HG02973 (cell line): ENCODE results near the gene C12orf76.
"Not testable (repeated sequence)": the region's sequence is repeated elsewhere in the genome, so short reads cannot be mapped to it uniquely, and the experiment has no call there.

Experiments used
- ATAC-seq: cut with Tn5 transposase; IDR thresholded peaks from one replicate; pipeline ENCODE4 v1.9.1; 2021; ENCODE audit warnings: moderate library complexity; ENCODE audit not compliant: unreplicated experiment

Gene C12orf76

GRCh38 chr12:110023059-110023980 lies 25.0 kb downstream of the C12orf76 start:
- ATAC-seq: no peak

DNA sequence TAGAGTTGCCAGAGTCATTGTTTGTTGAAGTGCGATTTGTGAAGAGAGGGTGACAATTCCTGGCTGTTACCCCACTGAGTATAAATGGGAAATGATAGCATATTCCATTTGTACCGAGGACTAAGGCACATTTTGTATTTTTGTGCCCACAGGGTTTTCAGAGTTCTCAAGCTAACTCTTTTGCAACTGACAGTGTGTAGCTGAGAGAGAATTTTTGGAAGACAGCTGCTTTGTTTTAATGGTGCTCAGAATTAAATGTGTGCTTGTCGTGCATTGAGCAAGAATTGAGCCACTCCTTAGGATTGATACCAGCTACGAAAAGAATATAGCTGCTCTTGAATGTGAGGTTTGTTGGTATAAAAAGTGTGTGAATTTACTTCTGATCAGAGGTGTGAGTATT lies 27.4 kb downstream of the C12orf76 start:
- no peak for ATAC-seq

DNA sequence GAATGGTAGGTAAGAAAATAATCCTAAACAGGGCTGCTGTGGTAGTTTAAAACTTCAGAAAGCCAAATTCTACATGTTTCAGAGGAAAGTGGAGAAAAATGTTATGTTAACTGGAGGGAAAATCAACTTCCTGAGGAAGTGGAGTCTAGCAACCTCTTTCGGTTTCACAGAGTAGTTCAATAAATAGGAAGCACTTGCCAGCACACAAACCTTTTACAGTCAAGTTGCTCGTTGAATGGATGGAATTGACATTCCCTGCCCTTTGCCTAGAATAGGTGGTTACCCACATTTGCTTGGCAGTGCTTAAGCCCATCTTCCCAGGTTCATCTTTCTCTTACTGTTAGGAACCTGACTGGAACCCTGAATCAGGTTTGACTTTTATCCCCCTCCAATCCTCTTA lies 33.2 kb downstream of the C12orf76 start:
- no peak for ATAC-seq

- no peak for ATAC-seq
Measured at GRCh38 chr12:110012659-110013058, 35.7 kb downstream of the C12orf76 start.

DNA sequence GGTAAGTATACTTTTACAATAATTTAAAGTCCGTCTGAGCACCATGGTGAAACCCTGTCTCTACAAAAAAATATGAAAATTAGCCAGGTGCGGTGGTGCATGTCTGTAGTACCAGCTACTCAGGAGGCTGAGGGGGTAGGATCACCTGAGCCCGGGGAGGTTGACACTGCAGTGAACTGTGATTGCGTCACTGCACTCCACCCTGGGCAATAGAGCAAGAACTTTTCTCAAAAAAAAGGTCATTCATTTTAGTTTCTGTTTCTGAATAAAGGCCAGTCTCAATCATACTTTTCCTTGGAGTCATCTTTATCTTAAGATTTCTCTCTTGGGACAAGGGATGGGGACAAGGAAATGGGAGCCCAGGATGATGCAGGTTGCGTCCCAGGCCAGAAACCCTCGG lies 36.2 kb downstream of the C12orf76 start:
- ATAC-seq: peak; percentile 45

GRCh38 chr12:110010853-110011723 lies 37.2 kb downstream of the C12orf76 start:
- ATAC-seq: peak; percentile 42

DNA sequence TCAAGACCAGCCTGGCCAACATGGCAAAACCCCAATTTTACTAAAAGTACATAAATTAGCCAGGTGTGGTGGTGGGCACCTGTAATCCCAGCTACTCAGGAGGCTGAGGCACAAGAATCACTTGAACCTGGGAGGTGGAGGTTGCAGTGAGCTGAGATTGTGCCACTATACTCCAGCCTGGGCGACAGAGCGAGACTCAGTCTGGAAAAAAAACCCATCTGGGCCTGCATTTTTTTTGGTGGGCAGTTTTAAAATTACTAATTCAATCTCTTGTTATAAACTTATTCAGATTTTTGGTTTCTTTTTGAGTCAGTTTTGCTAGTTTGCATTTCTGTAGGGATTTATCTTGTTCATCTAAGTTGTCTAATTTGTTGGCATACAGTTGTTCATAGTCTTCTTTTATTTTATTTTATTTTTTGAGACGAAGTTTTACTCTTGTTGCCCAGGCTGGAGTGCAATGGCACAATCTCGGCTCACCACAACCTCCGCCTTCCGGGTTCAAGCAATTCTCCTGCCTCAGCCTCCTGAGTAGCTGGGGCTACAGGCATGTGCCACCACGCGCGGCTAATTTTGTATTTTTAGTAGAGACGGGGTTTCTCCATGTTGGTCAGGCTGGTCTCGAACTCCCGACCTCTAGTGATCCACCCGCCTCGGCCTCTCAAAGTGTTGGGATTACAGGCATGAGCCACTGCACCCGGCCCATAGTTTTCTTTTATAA lies 39.5 kb downstream of the C12orf76 start:
- not testable (repeated sequence) for ATAC-seq

- ATAC-seq: no peak
Measured at GRCh38 chr12:110007881-110008280, 40.4 kb downstream of the C12orf76 start.

- ATAC-seq: no peak
Measured at GRCh38 chr12:110006115-110006514, 42.2 kb downstream of the C12orf76 start.

DNA sequence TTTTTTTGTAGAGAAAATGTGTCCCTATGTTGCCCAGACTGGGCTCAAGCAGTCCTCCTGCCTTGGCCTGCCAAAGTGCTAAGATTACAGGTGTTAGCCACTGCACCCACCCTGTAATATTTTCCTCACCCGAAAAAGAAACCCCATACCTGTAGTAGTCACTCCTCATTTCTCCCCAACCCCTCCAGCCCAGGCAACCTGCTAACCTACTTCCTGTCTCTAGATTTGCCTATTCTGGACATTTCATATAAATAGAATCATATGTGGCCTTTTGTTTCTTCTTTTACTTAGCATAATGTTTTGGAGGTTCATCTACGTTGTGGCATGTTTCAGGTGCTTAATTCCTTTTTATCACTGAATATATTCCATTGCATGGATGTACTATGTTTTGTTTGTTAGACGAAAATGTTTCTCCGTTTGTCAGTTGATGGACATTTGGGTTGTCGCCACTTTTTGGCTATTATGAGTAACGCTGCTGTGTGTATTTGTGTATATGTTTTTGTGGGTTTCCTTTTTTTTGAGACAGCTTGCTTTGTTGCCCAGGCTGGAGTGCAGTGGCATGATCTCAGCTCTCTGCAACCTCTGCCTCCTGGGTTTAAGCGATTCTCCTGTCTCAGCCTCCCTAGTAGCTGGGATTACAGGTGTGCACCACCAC lies 42.9 kb downstream of the C12orf76 start:
- ATAC-seq: peak; percentile 42

DNA sequence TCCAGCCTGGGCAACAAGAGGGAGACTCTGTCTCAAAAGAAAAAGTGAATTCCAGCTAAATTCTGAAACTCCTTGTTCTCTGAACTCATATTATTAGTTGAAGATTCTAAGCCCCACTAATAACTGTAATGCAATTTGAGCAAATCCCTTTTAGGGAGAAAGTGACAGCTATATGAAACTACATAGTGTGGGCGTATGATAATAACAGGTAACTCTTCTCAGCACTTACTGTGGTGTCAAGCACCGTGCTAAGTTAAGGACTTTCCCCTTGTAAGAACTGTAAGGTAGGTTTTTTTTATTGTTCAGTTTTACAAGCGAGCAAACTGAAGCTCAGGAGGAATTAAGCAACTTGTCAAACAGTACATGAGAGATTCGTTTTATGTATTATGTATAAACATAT lies 43.7 kb downstream of the C12orf76 start:
- peak; percentile 49 for ATAC-seq

- ATAC-seq: no peak
Measured at GRCh38 chr12:110002676-110003515, 45.4 kb downstream of the C12orf76 start.

DNA sequence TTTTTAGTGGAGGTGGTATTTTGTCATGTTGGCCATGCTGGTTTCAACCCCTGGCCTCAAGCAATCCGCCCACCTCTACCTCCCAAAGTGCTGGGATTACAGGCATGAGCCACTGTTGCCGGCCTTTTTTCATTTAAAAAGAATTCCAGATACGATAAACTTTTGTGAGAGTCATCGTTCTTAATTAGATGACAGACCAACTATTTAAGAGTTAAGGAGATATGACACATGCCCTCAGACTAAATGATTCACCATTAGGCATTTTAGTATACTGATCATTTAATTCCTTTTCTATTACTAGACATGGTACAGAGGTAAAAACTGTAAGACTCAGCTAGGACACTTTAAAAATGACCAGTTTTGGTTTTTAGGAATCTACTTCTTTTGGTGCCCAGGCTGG lies 46.7 kb downstream of the C12orf76 start:
- ATAC-seq: no peak

DNA sequence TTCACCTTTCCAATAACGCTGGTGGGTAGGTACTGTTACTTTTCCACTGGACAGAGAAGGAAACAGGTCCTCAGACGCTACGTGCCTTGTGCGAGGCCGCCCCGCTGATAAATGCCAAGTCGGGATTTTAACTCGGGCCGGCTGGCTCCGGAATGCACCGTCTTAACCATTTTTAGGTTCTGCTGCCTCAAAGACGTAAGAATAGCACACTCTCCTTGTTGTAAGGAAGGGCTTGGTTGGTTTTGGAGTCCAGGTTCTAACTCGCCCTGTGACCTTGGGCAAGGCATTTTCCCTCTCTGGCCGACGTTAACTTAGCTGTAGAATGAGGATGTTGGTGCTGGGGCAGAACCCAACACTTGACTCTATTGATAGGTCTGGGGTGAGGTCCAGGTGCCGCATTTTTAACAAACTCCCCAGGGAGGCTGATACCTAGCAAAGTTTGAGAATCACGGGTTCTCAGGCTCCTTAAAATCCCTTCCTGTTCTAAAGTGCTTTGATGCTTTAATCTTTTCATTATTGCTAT lies 48.3 kb downstream of the C12orf76 start:
- ATAC-seq: no peak

GRCh38 chr12:109999649-109999971 lies 48.7 kb downstream of the C12orf76 start:
- ATAC-seq: no peak

GRCh38 chr12:109998904-109999648 lies 49.2 kb downstream of the C12orf76 start, which contains the start of gene ANKRD13A:
TSS of gene ANKRD13A (plus strand) at chr12:109999430. CDS start at chr12:109999689, 259 bp downstream.
- no peak for ATAC-seq

DNA sequence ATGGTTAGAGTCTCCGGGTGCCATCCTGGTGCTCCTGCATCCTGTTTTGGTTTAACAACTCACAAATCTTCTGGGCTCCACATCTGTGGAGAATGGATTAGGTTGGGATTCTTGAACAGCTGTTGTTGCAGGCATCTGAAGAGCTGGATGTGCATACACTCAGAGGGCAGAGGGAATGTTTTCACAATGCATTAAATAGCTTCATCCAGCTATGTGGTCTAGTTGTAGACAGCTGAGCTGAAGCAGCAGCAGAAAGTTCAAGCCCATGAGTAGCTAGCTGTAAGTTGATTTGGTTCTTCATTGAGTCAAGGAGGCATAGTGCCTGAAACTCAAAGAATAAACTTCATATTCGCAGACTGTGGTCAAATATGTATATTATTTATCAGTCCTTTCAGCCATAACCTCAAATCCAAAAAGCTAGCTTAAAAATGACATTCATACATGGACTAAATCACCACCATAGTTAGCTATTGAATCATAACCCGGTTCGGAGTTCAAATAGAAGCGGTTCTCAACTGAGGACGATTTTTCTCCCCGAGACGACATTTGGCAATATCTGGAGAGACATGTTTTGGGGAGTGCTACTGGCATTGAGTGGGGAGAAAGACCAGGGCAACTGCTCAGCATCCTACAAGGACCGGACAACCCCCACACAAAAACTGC lies 50.0 kb downstream of the C12orf76 start:
- no peak for ATAC-seq

- ATAC-seq: no peak
Measured at GRCh38 chr12:109997393-109997792, 50.9 kb downstream of the C12orf76 start.
